ENCODE results near the gene GRIFIN.

DNA sequence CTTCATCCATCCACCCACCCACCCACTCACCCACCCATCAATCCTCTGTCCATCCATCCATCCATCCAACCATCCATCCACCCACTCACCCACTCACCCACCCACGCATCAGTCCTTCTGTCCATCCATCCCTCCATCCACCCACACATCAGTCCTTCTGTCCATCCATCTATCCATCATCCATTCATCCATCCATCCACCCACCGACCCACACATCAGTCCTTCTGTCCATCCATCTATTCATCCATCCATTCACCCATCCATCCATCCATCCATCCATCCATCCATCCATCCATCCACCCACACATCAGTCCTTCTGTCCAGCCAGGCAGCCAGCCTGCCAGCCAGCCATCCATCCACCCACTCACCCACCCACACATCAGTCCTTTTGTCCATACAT is 15.8 kb upstream of the GRIFIN start:
- TF ChIP-seq, protein P1, sequence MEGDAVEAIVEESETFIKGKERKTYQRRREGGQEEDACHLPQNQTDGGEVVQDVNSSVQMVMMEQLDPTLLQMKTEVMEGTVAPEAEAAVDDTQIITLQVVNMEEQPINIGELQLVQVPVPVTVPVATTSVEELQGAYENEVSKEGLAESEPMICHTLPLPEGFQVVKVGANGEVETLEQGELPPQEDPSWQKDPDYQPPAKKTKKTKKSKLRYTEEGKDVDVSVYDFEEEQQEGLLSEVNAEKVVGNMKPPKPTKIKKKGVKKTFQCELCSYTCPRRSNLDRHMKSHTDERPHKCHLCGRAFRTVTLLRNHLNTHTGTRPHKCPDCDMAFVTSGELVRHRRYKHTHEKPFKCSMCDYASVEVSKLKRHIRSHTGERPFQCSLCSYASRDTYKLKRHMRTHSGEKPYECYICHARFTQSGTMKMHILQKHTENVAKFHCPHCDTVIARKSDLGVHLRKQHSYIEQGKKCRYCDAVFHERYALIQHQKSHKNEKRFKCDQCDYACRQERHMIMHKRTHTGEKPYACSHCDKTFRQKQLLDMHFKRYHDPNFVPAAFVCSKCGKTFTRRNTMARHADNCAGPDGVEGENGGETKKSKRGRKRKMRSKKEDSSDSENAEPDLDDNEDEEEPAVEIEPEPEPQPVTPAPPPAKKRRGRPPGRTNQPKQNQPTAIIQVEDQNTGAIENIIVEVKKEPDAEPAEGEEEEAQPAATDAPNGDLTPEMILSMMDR (conservative IDR thresholded peaks at IDR 0.05; ENCODE audit: low read depth, low read length), result no peak
- TF ChIP-seq EZH2phosphoT487 (IDR thresholded peaks at IDR 0.05; ENCODE audit: borderline replicate concordance, low read length), result no peak

All from PC-3 (cell line).